M059J (cell line): ENCODE measurements around the gene ITGB1. TPM values are rescaled to one million over a fixed set of nuclear protein-coding genes. Genes with fewer than 3 reads are reported as not detected.
A peak's percentile ranks its signal among the peaks of the same experiment; 100 is the strongest.
"Not testable (repeated sequence)": the region's sequence is repeated elsewhere in the genome, so short reads cannot be mapped to it uniquely, and the experiment has no call there.

ENCODE experiments used
- DNase-seq: peaks from one replicate; pipeline ENCODE4 v3.0.0-alpha.2; 2012; ENCODE audit warnings: low read depth
- total RNA-seq: library from RNA; depleted of rRNA; stranded (reverse); fragments of >200 nt; shearing (Covaris generic); gene quantifications from 2 replicates; pipeline ENCODE4 v1.2.3, GENCODE V29; 2014

Gene ITGB1
- total RNA-seq, 1 experiment from 2014 or later, result 855 TPM

- DNase-seq, result no peak
Observed at GRCh38 chr10:32938554-32939061, 19.4 kb downstream of the ITGB1 start.

DNA sequence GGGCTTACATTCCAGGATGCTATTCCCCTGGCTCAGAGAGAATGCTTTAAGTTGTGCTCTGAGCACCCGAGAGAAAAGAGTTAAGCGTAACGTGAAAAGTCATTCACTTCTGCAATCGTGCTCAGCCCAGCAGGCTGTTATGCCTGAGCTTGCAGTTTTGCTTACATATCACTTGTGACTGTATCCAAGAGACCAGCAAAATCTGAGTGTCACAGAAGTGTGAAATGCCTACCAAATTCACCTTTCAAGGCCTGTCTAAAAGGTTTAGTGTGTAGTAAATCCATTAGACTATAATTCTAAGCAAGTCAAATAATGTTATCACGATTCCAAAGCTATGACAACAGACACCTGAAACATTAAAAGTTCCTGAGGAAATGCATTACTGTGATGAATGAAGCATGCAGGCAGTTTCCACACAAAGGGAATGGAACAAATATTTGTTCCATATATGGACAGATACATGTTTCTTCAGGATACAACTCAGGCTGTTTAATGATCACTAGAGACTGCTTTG, 20.1 kb downstream of the ITGB1 start:
- DNase-seq, result no peak

DNA sequence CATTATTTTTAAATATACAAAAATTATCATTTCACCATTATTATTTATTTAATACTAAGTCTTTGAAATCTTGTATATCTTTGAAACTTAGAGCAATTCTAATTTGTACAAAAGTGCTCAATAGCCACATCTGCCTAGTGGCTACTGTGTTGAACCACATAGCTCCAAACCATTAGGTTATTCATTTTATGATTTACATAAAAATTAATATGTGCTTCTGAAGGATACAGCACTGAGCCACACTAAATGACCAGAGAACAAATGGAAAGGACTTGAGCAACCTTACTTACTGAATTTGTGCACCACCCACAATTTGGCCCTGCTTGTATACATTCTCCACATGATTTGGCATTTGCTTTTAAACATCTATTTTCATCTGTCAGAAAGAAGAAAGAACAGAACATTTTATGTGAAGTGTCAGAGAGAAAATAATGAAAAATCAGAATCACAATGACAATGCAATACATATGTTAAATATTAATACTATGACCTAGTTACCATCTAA, 25.8 kb downstream of the ITGB1 start:
- DNase-seq, result no peak

DNA sequence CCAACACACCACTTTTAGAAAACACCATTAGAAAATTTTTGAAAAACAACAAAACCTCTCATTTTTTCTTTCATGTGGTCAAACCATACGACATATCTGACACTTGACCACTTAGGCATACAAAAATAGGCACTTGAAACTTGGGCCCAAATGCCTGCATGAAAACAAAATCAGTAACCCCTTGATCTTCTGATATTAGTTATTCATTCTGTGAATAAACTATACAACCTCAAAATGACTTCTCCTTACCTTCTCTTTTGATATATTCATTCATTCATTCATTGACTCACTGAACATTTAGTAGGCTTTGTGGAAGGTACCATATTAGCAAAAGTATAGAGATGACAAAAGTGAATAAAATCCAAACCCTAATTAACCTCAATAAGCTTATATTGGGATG, 26.4 kb downstream of the ITGB1 start:
- DNase-seq, result no peak

GRCh38 chr10:32930036-32930435, 28.0 kb downstream of the ITGB1 start:
- DNase-seq, result no peak

- DNase-seq, result no peak
Observed at GRCh38 chr10:32929634-32930033, 28.4 kb downstream of the ITGB1 start.

GRCh38 chr10:32927750-32928149, 30.3 kb downstream of the ITGB1 start:
- DNase-seq, result no peak

- DNase-seq, result no peak
Observed at GRCh38 chr10:32923849-32924248, 34.2 kb downstream of the ITGB1 start.

DNA sequence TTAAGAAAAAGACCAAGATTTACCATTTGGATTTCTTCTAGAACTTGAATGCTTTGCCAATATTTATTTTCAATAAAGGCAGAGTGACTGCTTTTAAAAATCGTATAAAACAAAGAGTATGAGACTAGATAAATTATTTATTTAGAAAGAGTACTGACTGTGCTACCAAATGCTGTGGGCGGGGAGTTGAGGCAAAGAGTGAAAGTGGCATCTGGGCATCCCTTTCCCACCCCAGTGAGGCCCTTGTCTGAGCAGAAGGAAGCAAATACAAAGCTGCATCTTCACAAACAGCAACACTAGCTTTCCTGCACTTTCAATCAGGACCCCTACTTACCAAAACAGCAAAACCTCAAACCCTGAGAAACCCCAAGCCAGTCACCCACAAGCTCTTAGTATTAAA, 34.9 kb downstream of the ITGB1 start:
- DNase-seq, result no peak

DNA sequence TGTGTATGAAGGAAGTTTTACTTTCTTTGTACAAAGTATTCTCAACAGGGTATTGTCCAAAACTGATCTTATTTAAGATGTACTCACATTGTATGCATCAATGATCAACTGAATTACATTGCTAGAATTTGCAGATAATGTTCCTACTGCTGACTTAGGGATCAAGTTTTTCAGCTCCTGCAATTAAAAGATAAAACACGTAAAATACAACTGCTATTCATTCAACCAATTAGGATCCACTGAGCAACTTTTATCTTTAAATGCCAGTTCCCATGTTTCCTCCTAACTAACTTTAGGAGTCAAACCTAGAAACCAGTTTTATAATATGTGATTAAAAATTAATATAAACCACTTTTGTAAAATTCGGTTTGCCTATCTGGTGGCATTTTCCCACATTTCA, 35.9 kb downstream of the ITGB1 start:
- DNase-seq, result no peak

DNA sequence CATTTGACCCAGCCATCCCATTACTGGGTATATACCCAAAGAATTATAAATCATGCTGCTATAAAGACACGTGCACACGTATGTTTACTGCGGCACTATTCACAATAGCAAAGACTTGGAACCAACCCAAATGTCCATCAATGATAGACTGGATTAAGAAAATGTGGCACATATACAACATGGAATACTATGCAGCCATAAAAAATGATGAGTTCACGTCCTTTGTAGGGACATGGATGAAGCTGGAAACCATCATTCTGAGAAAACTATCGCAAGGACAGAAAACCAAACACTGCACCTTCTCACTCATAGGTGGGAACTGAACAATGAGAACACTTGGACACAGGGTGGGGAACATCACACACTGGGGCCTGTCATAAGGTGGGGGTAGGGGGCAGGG, 40.2 kb downstream of the ITGB1 start:
- DNase-seq, result not testable (repeated sequence)

DNA sequence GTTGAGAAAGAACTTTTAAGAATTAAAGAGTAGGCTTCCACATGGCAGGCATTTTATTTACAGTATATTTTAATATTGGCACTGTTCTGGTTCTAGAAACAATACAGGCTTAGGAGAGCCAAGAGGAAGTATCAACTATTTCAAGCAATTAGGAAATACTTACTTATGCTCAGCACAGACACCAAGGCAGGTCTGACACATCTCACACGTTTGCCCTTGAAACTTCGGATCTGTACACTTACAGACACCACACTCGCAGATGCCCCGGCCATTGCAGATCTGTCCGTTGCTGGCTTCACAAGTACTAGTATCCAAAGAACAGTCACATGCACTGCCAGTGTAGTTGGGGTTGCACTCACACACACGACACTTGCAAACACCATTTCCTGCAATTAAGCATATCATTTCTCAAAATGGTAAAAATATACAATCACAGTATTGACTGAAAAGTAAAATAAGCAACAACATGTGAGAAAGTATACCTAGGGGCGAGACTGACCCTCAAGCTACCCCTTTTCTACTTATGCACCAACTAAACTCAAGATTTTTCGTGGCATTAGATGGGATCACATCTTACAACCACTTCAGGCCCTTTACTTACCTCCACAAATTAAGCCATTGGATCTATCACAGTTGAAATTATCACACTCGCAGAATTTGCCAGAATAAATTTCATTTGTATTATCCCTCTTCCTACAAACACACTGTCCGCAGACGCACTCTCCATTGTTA, 46.6 kb downstream of the ITGB1 start:
- DNase-seq, result no peak

DNA sequence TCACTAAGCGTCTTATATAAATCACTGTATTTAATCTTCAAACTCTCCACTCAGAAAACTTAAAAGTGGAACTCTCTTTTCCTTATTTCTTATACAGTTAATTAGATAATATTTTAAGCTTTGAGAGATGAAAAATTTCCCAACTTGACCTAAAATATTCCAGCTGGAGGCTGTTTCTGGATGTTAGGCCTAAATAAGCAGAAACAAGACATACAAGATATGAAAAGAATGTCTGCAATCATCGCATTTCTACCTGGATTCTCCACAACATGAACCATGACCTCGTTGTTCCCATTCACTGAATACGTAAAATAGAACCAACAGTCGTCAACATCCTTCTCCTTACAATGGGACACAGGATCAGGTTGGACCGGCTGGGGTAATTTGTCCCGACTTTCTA, 48.1 kb downstream of the ITGB1 start:
- DNase-seq, result not testable (repeated sequence)

DNA sequence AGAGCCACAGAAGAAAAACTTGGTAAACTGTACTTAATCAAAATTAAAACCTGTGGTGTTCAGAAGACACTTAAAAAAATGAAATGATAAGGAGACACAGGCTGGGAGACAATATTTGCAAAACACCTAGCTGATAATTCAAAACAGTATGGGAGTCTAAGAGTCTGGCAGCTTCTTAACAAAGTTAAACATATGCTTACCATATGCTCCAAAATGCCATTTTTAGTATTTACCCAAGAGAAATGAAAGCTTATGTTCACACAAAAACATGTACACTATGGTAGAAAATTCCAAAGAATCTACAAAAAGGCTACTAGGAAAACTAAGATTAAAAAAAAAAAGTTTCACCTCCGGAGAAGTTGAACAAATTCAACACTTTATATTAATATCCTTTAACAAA, 48.6 kb downstream of the ITGB1 start:
- DNase-seq, result no peak

DNA sequence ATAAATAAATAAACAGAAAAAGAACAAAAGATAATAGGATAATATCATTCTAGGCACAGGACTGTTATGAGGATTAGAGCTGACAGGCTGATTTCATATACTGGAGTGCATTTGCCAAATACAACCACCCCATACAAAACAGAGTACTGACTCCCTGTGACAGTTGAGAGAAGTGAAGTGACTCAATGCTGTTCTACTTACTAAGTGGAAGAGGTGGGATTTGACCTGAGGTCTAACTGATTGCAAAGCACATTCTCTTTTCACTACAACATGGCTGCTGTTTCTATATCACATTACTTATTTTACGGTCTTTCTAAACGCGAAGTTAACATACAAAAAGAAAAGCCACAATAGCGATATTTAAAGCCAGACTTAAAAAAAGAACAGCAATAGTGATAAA, 51.4 kb downstream of the ITGB1 start:
- no peak for DNase-seq

DNA sequence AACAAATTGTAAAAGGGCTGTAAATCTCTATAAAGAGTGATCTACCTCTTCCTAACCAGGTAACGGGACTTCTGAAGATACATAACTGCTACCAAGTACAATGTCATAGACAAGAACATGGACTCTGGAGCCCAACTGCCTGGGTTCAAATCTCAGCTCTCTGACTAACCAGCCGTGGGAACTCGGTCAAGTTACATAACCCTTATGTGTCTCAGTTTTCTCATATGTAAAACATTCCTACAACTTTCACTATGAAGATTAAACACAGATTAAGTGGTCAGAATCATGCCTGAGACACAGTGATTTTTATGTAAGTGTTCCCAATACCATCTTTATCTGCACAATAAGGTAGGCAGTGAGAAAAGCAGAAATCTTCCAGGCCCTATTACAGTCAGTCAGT, 52.6 kb downstream of the ITGB1 start:
- no peak for DNase-seq

DNA sequence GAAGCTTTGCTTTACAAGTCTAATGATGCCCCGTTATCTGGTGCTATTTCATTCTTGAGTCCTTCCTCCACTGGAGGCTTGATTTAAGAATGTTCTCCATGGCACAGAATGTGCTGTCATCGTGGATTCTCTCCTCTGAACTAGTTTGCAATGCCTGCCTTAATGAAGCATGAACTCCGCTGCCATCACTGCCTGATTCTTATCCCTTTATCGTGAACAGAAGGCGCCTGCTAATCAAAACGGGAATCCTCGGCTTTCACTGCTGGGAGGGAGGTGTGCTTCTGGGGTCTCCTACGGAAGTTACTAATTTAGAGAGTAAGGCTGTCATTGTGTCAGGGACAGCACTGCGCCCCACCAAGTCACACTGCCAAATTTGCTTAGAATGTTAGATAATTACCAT, 56.2 kb downstream of the ITGB1 start:
- DNase-seq, result no peak

DNA sequence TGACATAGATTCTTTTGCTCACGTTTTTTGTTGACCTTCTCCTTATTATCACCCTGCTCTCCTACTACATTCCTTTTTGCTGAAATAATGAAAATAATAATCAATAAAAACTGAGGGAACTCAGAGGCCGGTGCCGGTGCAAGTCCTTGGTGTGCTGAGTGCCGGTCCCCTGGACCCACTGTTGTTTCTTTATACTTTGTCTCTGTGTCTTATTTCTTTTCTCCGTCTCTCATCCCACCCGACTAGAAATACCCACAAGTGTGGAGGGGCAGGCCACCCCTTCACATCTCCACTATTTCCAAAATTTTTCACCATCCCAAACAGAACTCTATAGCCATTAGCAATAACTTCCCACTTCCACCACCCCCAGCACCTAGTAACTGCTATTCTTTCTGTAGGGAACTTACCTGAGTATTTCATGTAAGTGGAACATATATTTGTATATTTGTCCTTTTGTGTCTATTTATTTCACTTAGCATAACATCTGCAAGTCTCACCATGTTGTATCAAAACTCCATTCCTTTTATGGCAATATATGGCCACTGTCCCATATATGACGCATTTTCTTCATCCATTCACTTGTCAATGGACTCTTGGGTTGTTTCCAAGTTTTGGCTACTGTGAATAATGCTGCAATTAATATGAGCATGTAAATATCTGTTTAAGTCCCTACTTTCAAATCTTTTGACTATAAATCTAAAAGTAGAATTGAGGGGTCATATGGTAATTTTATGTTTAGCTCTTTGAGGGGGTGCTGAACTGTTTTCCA, 62.6 kb downstream of the ITGB1 start:
- DNase-seq, result not testable (repeated sequence)

- no peak for DNase-seq
Observed at GRCh38 chr10:32893916-32894664, 63.9 kb downstream of the ITGB1 start.

- DNase-seq, result peak; percentile 17
Observed at GRCh38 chr10:32893434-32893833, 64.6 kb downstream of the ITGB1 start.

DNA sequence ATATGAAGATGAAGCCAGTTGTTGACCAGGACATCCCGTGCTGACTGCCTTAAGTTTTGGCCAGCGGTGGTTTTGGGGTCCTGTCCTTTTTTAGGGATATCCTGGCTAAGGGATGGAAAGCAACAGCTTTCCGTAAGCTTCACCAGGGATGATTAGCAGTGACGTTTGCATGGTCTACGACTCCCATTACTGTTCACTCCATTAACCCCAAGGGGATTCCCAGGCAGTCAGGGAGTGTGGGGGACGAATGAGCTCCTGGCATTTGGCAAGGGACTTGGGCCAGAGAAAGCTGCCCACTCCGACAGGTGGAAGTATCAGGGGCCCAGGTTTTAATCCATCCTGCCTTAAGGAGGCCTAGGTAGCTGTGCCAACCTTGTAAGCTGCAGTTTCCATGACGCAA, 66.8 kb downstream of the ITGB1 start:
- no peak for DNase-seq

DNA sequence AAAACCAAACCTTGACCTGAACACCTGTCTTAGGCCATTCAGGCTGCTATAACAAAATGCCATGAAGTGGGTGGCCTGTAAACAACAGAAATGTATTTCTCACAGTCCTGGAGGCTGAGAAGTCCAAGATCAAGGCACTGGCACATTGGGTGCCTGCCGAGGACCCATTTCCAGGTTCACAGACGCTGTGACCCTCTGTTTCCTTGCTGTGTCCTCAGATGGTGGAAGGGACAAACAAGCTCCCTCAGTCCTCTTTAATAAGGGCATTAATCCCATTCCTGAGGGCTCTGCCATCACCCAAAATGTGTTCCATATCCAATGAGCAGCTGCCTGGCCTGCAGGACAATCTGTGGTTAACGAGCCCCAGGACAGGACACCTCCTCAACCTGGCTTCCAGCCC, 67.6 kb downstream of the ITGB1 start:
- DNase-seq, result no peak
